Measurements from ENCODE around the gene ARID1B.

Gene ARID1B

GRCh38 chr6:157218371-157219198, 441.4 kb downstream of the ARID1B start:
- Histone ChIP-seq H3K4me3 (ENCODE audit: control insufficient read depth in 1 of 7, extremely low read depth in 1 of 7, insufficient read depth in 4 of 7, low read depth in 2 of 7, low read length in 6 of 7) (no peak overlapping the region), H3K9me3 (ENCODE audit: control extremely low read depth in 1 of 5, control insufficient read depth in 4 of 5, insufficient read depth in 2 of 5, low read depth in 1 of 5, low read length in 4 of 5) (no peaks in the 10 kb centered on the region), H3K36me3 (ENCODE audit: control insufficient read depth in 4 of 4, insufficient read depth in 4 of 4, low read length in 3 of 4) (no peaks in the 10 kb centered on the region), H3K4me1 (ENCODE audit: control extremely low read depth in 1 of 4, control insufficient read depth in 4 of 4, insufficient read depth in 4 of 4, low read length in 3 of 4) (peaks cover 0 to 31% (median 28%) of the 10 kb centered on the region in 4 experiments), H3K27me3 (replicated peaks in 2 of 5; ENCODE audit: control insufficient read depth in 4 of 5, insufficient read depth in 5 of 5, low read length in 4 of 5) (no peaks in the 10 kb centered on the region), H3K27ac (ENCODE audit: insufficient read depth in 1 of 2, low read depth in 1 of 2, low read length in 2 of 2, poor library complexity in 1 of 2, severe bottlenecking in 2 of 2) (no peak overlapping the region)
- WGBS (ENCODE audit: insufficient coverage): over 99% methylated on average over 20 of the region's 23 CpGs
- POLR2A ChIA-PET: no interaction called here
- no peak for DNase-seq
- CTCF ChIA-PET: interaction anchor here (1.3 kb wide), 1 partner anchor 17 kb away, joined by 4 read pairs; no protein-coding TSS in a partner anchor

GRCh38 chr6:157219201-157220200, 442.3 kb downstream of the ARID1B start:
- no peak overlapping the region for H3K4me3 ChIP-seq (ENCODE audit: control insufficient read depth in 1 of 7, extremely low read depth in 1 of 7, insufficient read depth in 4 of 7, low read depth in 2 of 7, low read length in 6 of 7)
- WGBS (ENCODE audit: insufficient coverage): 91% methylated on average over 16 of the region's 18 CpGs
- no peaks in the 10 kb centered on the region for H3K9me3 ChIP-seq (ENCODE audit: control extremely low read depth in 1 of 5, control insufficient read depth in 4 of 5, insufficient read depth in 2 of 5, low read depth in 1 of 5, low read length in 4 of 5)
- H3K36me3 ChIP-seq (ENCODE audit: control insufficient read depth in 4 of 4, insufficient read depth in 4 of 4, low read length in 3 of 4): no peaks in the 10 kb centered on the region
- H3K27ac ChIP-seq (ENCODE audit: insufficient read depth in 1 of 2, low read depth in 1 of 2, low read length in 2 of 2, poor library complexity in 1 of 2, severe bottlenecking in 2 of 2): no peak overlapping the region
- ChIA-PET CTCF (no interaction called here), POLR2A (interaction anchor here (0.6 kb wide), 1 partner anchor 987 kb away, joined by 3 read pairs; no protein-coding TSS in a partner anchor)
- H3K27me3 ChIP-seq (replicated peaks in 2 of 5; ENCODE audit: control insufficient read depth in 4 of 5, insufficient read depth in 5 of 5, low read length in 4 of 5): peaks cover 0 to 6% (median 0%) of the 10 kb centered on the region in 5 experiments
- H3K4me1 ChIP-seq (ENCODE audit: control extremely low read depth in 1 of 4, control insufficient read depth in 4 of 4, insufficient read depth in 4 of 4, low read length in 3 of 4): peaks cover 0 to 37% (median 29%) of the 10 kb centered on the region in 4 experiments
- DNase-seq: no peak

- Histone ChIP-seq H3K9me3 (ENCODE audit: control extremely low read depth in 1 of 5, control insufficient read depth in 4 of 5, insufficient read depth in 2 of 5, low read depth in 1 of 5, low read length in 4 of 5) (no peaks in the 10 kb centered on the region), H3K4me1 (ENCODE audit: control extremely low read depth in 1 of 4, control insufficient read depth in 4 of 4, insufficient read depth in 4 of 4, low read length in 3 of 4) (peaks cover 0 to 37% (median 29%) of the 10 kb centered on the region in 4 experiments), H3K4me3 (ENCODE audit: control insufficient read depth in 1 of 7, extremely low read depth in 1 of 7, insufficient read depth in 4 of 7, low read depth in 2 of 7, low read length in 6 of 7) (peak overlapping the region in 6 of 7 experiments; percentile 52 to 86 (median 66)), H3K36me3 (ENCODE audit: control insufficient read depth in 4 of 4, insufficient read depth in 4 of 4, low read length in 3 of 4) (no peaks in the 10 kb centered on the region), H3K27ac (ENCODE audit: insufficient read depth in 1 of 2, low read depth in 1 of 2, low read length in 2 of 2, poor library complexity in 1 of 2, severe bottlenecking in 2 of 2) (no peak overlapping the region), H3K27me3 (replicated peaks in 2 of 5; ENCODE audit: control insufficient read depth in 4 of 5, insufficient read depth in 5 of 5, low read length in 4 of 5) (peaks cover 0 to 6% (median 0%) of the 10 kb centered on the region in 5 experiments)
- 86% methylated on average over 1 of the region's 1 CpG for WGBS (ENCODE audit: insufficient coverage)
- no peak for DNase-seq
- ChIA-PET CTCF (no interaction called here), POLR2A (no interaction called here)
Measured at GRCh38 chr6:157220485-157220884, 443.3 kb downstream of the ARID1B start.

- ChIA-PET CTCF (no interaction called here), POLR2A (no interaction called here)
- WGBS (ENCODE audit: insufficient coverage): 24% methylated on average over 36 of the region's 41 CpGs
- peak; percentile 75 to 84 (median 83) for DNase-seq
- Histone ChIP-seq H3K36me3 (ENCODE audit: control insufficient read depth in 4 of 4, insufficient read depth in 4 of 4, low read length in 3 of 4) (no peaks in the 10 kb centered on the region), H3K4me3 (ENCODE audit: control insufficient read depth in 1 of 7, extremely low read depth in 1 of 7, insufficient read depth in 4 of 7, low read depth in 2 of 7, low read length in 6 of 7) (peak overlapping the region in 6 of 7 experiments; percentile 52 to 86 (median 66)), H3K9me3 (ENCODE audit: control extremely low read depth in 1 of 5, control insufficient read depth in 4 of 5, insufficient read depth in 2 of 5, low read depth in 1 of 5, low read length in 4 of 5) (no peaks in the 10 kb centered on the region), H3K27ac (ENCODE audit: insufficient read depth in 1 of 2, low read depth in 1 of 2, low read length in 2 of 2, poor library complexity in 1 of 2, severe bottlenecking in 2 of 2) (peak overlapping the region in 1 of 2 experiments; percentile 40), H3K4me1 (ENCODE audit: control extremely low read depth in 1 of 4, control insufficient read depth in 4 of 4, insufficient read depth in 4 of 4, low read length in 3 of 4) (peaks cover 0 to 37% (median 29%) of the 10 kb centered on the region in 4 experiments), H3K27me3 (replicated peaks in 2 of 5; ENCODE audit: control insufficient read depth in 4 of 5, insufficient read depth in 5 of 5, low read length in 4 of 5) (peaks cover 0 to 6% (median 0%) of the 10 kb centered on the region in 5 experiments)
Measured at GRCh38 chr6:157221049-157221816, 444.1 kb downstream of the ARID1B start.

- Histone ChIP-seq H3K27ac (ENCODE audit: insufficient read depth in 1 of 2, low read depth in 1 of 2, low read length in 2 of 2, poor library complexity in 1 of 2, severe bottlenecking in 2 of 2) (no peak overlapping the region), H3K9me3 (ENCODE audit: control extremely low read depth in 1 of 5, control insufficient read depth in 4 of 5, insufficient read depth in 2 of 5, low read depth in 1 of 5, low read length in 4 of 5) (no peaks in the 10 kb centered on the region), H3K4me1 (ENCODE audit: control extremely low read depth in 1 of 4, control insufficient read depth in 4 of 4, insufficient read depth in 4 of 4, low read length in 3 of 4) (peaks cover 0 to 37% (median 29%) of the 10 kb centered on the region in 4 experiments), H3K4me3 (ENCODE audit: control insufficient read depth in 1 of 7, extremely low read depth in 1 of 7, insufficient read depth in 4 of 7, low read depth in 2 of 7, low read length in 6 of 7) (peak overlapping the region in 2 of 7 experiments; percentile 82 to 86), H3K27me3 (replicated peaks in 2 of 5; ENCODE audit: control insufficient read depth in 4 of 5, insufficient read depth in 5 of 5, low read length in 4 of 5) (peaks cover 0 to 6% (median 0%) of the 10 kb centered on the region in 5 experiments), H3K36me3 (ENCODE audit: control insufficient read depth in 4 of 4, insufficient read depth in 4 of 4, low read length in 3 of 4) (no peaks in the 10 kb centered on the region)
- 91% methylated on average over 8 of the region's 11 CpGs for WGBS (ENCODE audit: insufficient coverage)
- CTCF ChIA-PET: interaction anchor here (2.1 to 2.3 kb wide), 2 partner anchors 10 to 12 kb away, joined by 8 to 11 read pairs; no protein-coding TSS in a partner anchor
- DNase-seq: no peak
- POLR2A ChIA-PET: no interaction called here
Measured at GRCh38 chr6:157221817-157222175, 444.6 kb downstream of the ARID1B start.

GRCh38 chr6:157222201-157222981, 445.2 kb downstream of the ARID1B start:
- DNase-seq: no peak
- Histone ChIP-seq H3K27me3 (replicated peaks in 2 of 5; ENCODE audit: control insufficient read depth in 4 of 5, insufficient read depth in 5 of 5, low read length in 4 of 5) (peaks cover 0 to 6% (median 0%) of the 10 kb centered on the region in 5 experiments), H3K27ac (ENCODE audit: insufficient read depth in 1 of 2, low read depth in 1 of 2, low read length in 2 of 2, poor library complexity in 1 of 2, severe bottlenecking in 2 of 2) (no peak overlapping the region), H3K9me3 (ENCODE audit: control extremely low read depth in 1 of 5, control insufficient read depth in 4 of 5, insufficient read depth in 2 of 5, low read depth in 1 of 5, low read length in 4 of 5) (no peaks in the 10 kb centered on the region), H3K36me3 (ENCODE audit: control insufficient read depth in 4 of 4, insufficient read depth in 4 of 4, low read length in 3 of 4) (no peaks in the 10 kb centered on the region), H3K4me1 (ENCODE audit: control extremely low read depth in 1 of 4, control insufficient read depth in 4 of 4, insufficient read depth in 4 of 4, low read length in 3 of 4) (peaks cover 0 to 41% (median 30%) of the 10 kb centered on the region in 4 experiments), H3K4me3 (ENCODE audit: control insufficient read depth in 1 of 7, extremely low read depth in 1 of 7, insufficient read depth in 4 of 7, low read depth in 2 of 7, low read length in 6 of 7) (peak overlapping the region in 4 of 7 experiments; percentile 36 to 62 (median 50))
- 77% methylated on average over 15 of the region's 17 CpGs for WGBS (ENCODE audit: insufficient coverage)
- ChIA-PET POLR2A (interaction anchor here (1.1 kb wide), 1 partner anchor 13 kb away, joined by 3 read pairs; no protein-coding TSS in a partner anchor), CTCF (interaction anchor here (1.0 to 3.6 kb wide), 9 partner anchors 9 to 55 kb away, joined by 3 to 21 read pairs (median 7); no protein-coding TSS in a partner anchor)
